GM12873 (cell line): ENCODE results near the gene ZHX3.

Source experiments
- CTCF ChIP-seq: IDR thresholded peaks from 2 replicates; pipeline ENCODE4 v1.5.1; 2012; ENCODE audit warnings: low read depth, mild to moderate bottlenecking, moderate library complexity, low read length, control low read depth; ENCODE audit not compliant: insufficient read depth; ENCODE audit errors: missing control alignments

The ZHX3 gene

GRCh38 chr20:41151134-41151869 is 166.2 kb downstream of the ZHX3 start:
- no peak for TF ChIP-seq CTCF

GRCh38 chr20:41150664-41151063 is 166.9 kb downstream of the ZHX3 start:
- TF ChIP-seq CTCF, result no peak

GRCh38 chr20:41148942-41149341 is 168.6 kb downstream of the ZHX3 start:
- TF ChIP-seq CTCF, result no peak

GRCh38 chr20:41147767-41148191 is 169.8 kb downstream of the ZHX3 start:
- no peak for TF ChIP-seq CTCF

GRCh38 chr20:41145821-41146620 is 171.5 kb downstream of the ZHX3 start:
- TF ChIP-seq CTCF, result no peak

- TF ChIP-seq CTCF, result no peak
Measured at GRCh38 chr20:41145317-41145716, 172.2 kb downstream of the ZHX3 start.

GRCh38 chr20:41143354-41143753 is 174.2 kb downstream of the ZHX3 start:
- no peak for TF ChIP-seq CTCF
